AG04449 (cell line): ENCODE results near the gene XYLT1.
"Not testable (repeated sequence)": the region's sequence is repeated elsewhere in the genome, so short reads cannot be mapped to it uniquely, and the experiment has no call there.

Experiments
- CTCF ChIA-PET: fragments of 350-600 bp; formaldehyde crosslinking; extraction: SDS; loops from one replicate; lab custom pipeline; 2021; ENCODE audit warnings: antibody characterized with exemption; lab: Yijun Ruan, JAX
- POLR2A ChIA-PET: fragments of 400-600, 350-600 bp; formaldehyde crosslinking; extraction: SDS; loops from one replicate; lab custom pipeline; 2020; ENCODE audit warnings: antibody characterized with exemption, inconsistent platforms; lab: Yijun Ruan, JAX
- DNase-seq: peaks from one replicate; pipeline ENCODE4 v3.0.0-alpha.2; 2010; ENCODE audit warnings: low read depth, low spot score
- H3K4me3 ChIP-seq: 2 replicates; pipeline ENCODE4 v1.5.1; 2011; ENCODE audit warnings: low read depth, mild to moderate bottlenecking, control low read depth, low read length
- TF ChIP-seq, protein P1 (sequence below): IDR thresholded peaks from one replicate; pipeline ENCODE4 v1.5.1; 2011; ENCODE audit warnings: mild to moderate bottlenecking, moderate library complexity, low read length, control low read depth, inconsistent platforms; ENCODE audit not compliant: insufficient read depth; ENCODE audit errors: missing control alignments

Gene XYLT1

DNA sequence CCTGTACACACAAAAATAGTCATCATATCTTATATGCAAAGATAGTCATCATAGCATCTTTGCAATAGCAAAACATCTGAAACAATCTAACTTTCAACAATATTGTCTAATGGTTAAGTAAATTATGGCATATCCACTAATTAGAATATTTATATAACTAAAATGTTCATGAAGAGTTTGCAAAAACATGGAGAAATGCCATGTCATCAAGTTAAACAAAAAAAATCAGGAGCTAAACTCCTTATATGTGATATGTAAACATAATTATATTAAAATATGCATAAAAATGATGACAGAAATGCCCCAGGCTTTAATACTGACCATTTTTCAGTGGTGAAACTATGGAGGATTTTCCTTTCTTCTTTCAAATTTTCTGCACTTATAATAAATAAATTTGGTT, 22.3 kb upstream of the XYLT1 start:
- DNase-seq, result no peak
- TF ChIP-seq, protein P1, sequence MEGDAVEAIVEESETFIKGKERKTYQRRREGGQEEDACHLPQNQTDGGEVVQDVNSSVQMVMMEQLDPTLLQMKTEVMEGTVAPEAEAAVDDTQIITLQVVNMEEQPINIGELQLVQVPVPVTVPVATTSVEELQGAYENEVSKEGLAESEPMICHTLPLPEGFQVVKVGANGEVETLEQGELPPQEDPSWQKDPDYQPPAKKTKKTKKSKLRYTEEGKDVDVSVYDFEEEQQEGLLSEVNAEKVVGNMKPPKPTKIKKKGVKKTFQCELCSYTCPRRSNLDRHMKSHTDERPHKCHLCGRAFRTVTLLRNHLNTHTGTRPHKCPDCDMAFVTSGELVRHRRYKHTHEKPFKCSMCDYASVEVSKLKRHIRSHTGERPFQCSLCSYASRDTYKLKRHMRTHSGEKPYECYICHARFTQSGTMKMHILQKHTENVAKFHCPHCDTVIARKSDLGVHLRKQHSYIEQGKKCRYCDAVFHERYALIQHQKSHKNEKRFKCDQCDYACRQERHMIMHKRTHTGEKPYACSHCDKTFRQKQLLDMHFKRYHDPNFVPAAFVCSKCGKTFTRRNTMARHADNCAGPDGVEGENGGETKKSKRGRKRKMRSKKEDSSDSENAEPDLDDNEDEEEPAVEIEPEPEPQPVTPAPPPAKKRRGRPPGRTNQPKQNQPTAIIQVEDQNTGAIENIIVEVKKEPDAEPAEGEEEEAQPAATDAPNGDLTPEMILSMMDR, result no peak
- no peak overlapping the region for H3K4me3 ChIP-seq
- CTCF ChIA-PET, result interaction anchor here (0.8 to 1.8 kb wide), 3 partner anchors 65 to 86 kb away, joined by 3 to 5 read pairs (median 3); no protein-coding TSS in a partner anchor
- POLR2A ChIA-PET, result interaction anchor here (1.1 kb wide), 1 partner anchor 9 kb away, joined by 3 read pairs; no protein-coding TSS in a partner anchor

DNA sequence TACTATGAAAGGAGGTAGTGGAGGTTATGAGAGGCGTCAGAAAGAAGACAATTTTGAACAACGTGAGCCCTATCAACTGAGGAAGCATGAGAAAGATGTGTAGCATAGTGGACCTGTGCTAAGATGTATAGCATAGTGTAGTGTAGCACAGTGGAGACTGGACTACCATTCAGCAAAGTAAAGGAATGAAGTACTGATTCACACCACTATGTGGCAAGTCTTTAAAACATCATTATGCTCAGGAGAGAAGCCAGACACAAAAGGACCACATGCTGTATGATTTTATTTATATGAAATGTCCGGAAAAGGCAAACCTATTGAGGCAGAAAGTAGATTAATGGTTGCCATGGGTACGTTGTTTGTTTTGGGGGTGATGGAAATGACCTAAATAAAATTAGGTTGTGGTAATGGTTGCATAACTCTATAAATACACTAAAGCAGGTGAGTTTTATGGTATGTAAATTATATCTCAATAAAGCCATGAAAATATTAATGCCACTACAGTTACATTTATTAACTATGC, 20.4 kb upstream of the XYLT1 start:
- no peak overlapping the region for H3K4me3 ChIP-seq
- CTCF ChIA-PET, result no interaction called here
- DNase-seq, result no peak
- TF ChIP-seq, protein P1, result no peak
- POLR2A ChIA-PET, result no interaction called here

GRCh38 chr16:17488506-17488905, 17.7 kb upstream of the XYLT1 start:
- H3K4me3 ChIP-seq, result no peak overlapping the region
- CTCF ChIA-PET, result interaction anchor here (1.0 to 1.4 kb wide), 2 partner anchors 12 to 91 kb away, joined by 4 read pairs; no protein-coding TSS in a partner anchor
- TF ChIP-seq, protein P1, result no peak
- no peak for DNase-seq
- POLR2A ChIA-PET, result no interaction called here

- no peak overlapping the region for H3K4me3 ChIP-seq
- ChIA-PET CTCF (interaction anchor here (0.6 to 13.1 kb wide), 4 partner anchors 15 to 95 kb away, joined by 3 to 213 read pairs (median 4); no protein-coding TSS in a partner anchor), POLR2A (no interaction called here)
- TF ChIP-seq, protein P1, result no peak
- no peak for DNase-seq
Observed at GRCh38 chr16:17483351-17483750, 12.6 kb upstream of the XYLT1 start.

DNA sequence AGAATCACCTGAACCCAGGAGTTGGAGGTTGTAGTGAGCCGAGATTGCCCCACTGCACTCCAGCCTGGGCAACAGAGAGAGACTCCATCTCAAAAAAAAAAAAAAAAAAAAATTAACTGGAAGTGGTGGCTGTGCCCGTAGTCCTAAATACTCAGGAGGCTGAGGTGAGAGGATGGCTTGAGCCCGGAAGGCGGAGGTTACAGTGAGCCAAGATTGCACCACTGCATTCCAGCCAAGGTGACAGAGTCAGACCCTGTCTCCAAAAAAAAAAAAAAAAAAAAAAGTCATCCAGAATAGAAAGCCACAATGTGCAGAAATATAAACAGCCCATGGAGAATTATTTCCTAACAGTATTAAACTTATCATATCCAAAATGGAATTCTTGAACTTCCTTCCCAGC, 11.6 kb upstream of the XYLT1 start:
- CTCF ChIA-PET, result interaction anchor here (1.1 to 13.1 kb wide), 3 partner anchors 16 to 96 kb away, joined by 4 to 213 read pairs (median 78); no protein-coding TSS in a partner anchor
- H3K4me3 ChIP-seq, DNase-seq, POLR2A ChIA-PET: not testable (repeated sequence)

DNA sequence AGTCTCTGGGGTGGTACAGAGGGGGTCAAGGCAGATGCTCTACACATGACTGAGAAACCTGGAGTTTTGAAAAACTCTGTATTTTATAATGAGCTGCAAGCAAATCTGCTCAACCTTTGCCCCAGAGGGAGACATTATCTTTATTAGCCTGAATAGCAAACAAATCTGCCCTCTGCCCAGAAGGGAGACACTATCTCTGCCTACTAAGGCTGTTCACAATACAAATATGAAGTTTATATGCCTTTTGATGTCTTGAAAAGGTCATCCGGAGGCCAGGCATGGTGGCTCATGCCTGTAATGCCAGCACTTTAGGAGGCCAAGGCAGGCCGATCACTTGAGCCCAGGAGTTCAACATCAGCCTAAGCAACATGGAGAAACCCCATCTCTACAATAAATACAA, 11.0 kb upstream of the XYLT1 start:
- no peak overlapping the region for H3K4me3 ChIP-seq
- TF ChIP-seq, protein P1, result no peak
- ChIA-PET POLR2A (no interaction called here), CTCF (interaction anchor here (10.6 to 13.1 kb wide), 2 partner anchors 75 to 97 kb away, joined by 78 to 213 read pairs; no protein-coding TSS in a partner anchor)
- DNase-seq, result no peak

- not testable (repeated sequence) for H3K4me3 ChIP-seq
- POLR2A ChIA-PET, result interaction anchor here (0.9 kb wide), 1 partner anchor 41 kb away, joined by 4 read pairs; no protein-coding TSS in a partner anchor
- CTCF ChIA-PET, result interaction anchor here (0.6 to 13.1 kb wide), 11 partner anchors 10 to 205 kb away, joined by 3 to 213 read pairs (median 4); no protein-coding TSS in a partner anchor
Observed at GRCh38 chr16:17477260-17477545, 6.4 kb upstream of the XYLT1 start.

More at GRCh38 chr16:17477260-17477545, 6.4 kb upstream of the XYLT1 start:
- DNase-seq, result not testable (repeated sequence)
